Testis (tissue), 3 donors: ENCODE measurements around the gene CTIF. TPM values are rescaled to one million over a fixed set of nuclear protein-coding genes. Genes with fewer than 3 reads are reported as not detected.

Experiments used
- DNase-seq: peaks from one replicate; pipeline ENCODE4 v3.0.0-alpha.2; 2019
- H3K27ac ChIP-seq, 2 donors: fragments of 200-600 bp; sonication (generic); one replicate each; pipeline ENCODE4 v1.5.1; 2019
- H3K27me3 ChIP-seq: fragments of 200-600 bp; sonication (generic); one replicate; pipeline ENCODE4 v1.5.1; 2019
- H3K36me3 ChIP-seq: fragments of 200-600 bp; sonication (generic); one replicate; pipeline ENCODE4 v1.5.1; 2017; ENCODE audit warnings: low read depth; ENCODE audit errors: missing control alignments
- H3K4me1 ChIP-seq: fragments of 200-600 bp; sonication (generic); one replicate; pipeline ENCODE4 v1.5.1; 2019
- H3K4me3 ChIP-seq, 2 donors: fragments of 200-600 bp; sonication (generic); one replicate each; pipeline ENCODE4 v1.5.1; 2017 to 2019
- H3K9me3 ChIP-seq: fragments of 200-600 bp; sonication (generic); one replicate; pipeline ENCODE4 v1.5.1; 2017
- CTCF ChIP-seq, 3 experiments: fragments of 450-650 bp in 2 of 3; fragments of 200-600 bp in 1 of 3; sonication (generic) in 1 of 3; IDR thresholded peaks; one replicate each; pipeline ENCODE4 v1.5.1; 2016 to 2019; ENCODE audit warnings: antibody characterized with exemption in 3 of 3, mild to moderate bottlenecking in 2 of 3, moderate library complexity in 1 of 3
- POLR2A ChIP-seq: fragments of 450-650 bp; IDR thresholded peaks from one replicate; pipeline ENCODE4 v1.6.1; 2017; ENCODE audit warnings: antibody characterized with exemption, mild to moderate bottlenecking, moderate library complexity
- WGBS, 2 donors: methylation state at CpG; one replicate each; pipeline ENCODE4 v1.1.5; 2018; 5-methylcytosine and 5-hydroxymethylcytosine counted together
- intact Hi-C: fragments of 100-400 bp; cut with DNase I; formaldehyde crosslinking; loops from one replicate; pipeline ENCODE4 v1.15.1; 2023; ENCODE audit warnings: low total_unique reads
- polyA plus RNA-seq: library from polyadenylated mRNA; stranded (reverse); fragments of 350-450 nt; fragmentation: Illumina TruSeq; extraction: RNeasy Lipid Tissue Mini Kit (QIAGEN cat#74804); gene quantifications from one replicate; pipeline ENCODE4 v1.2.3, GENCODE V29; 2014; ENCODE audit warnings: low read depth, low replicate concordance; ENCODE audit not compliant: insufficient read depth
- total RNA-seq, 2 donors: library from RNA; depleted of rRNA; stranded (reverse); fragments of >200 nt; gene quantifications; one replicate each; pipeline ENCODE4 v1.2.3, GENCODE V29; 2016

Gene CTIF
- total and polyA plus RNA-seq, 3 donors from 2014 or later: 33.8 to 41.5 (median 35.6) TPM

GRCh38 chr18:48842259-48843061 is 303.6 kb downstream of the CTIF start:
- intact Hi-C loops: no loop called here
- Histone ChIP-seq H3K4me1 (peaks cover 20% of the 10 kb centered on the region), H3K27me3 (no peaks in the 10 kb centered on the region), H3K36me3 (no peaks in the 10 kb centered on the region), H3K27ac (peak overlapping the region in 1 of 2 donors; percentile 59), H3K4me3 (no peak overlapping the region), H3K9me3 (no peaks in the 10 kb centered on the region)
- WGBS, 2 donors: 50 to 56% methylated on average over 18 to 19 of the region's 19 CpGs
- DNase-seq: no peak
- TF ChIP-seq CTCF (IDR thresholded peaks at IDR 0.05) (no peak), POLR2A (no peak)

- WGBS, 2 donors: 84 to 88% methylated on average over 4 to 8 of the region's 8 CpGs
These were observed 304.3 kb downstream of the CTIF start for GRCh38 chr18:48843162-48843561.

DNA sequence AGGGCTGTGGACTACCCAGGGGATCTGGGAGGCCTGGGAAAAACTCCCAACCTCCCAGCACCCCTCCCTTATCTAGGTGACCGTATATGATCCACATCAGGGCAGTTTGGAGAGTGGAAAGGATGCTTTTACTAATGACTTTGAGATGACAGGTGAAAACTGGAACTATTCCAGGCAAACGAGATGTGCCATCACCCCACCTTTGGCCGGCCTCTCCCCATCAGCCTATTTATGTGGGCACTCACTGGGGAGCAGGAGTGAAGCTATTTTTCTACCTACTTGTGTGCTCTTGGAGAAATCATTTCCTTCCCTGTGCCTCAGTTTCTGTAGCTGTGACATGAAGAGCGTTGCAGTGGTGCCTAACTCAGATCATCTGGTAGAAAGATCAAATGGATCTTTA is 304.8 kb downstream of the CTIF start:
- Histone ChIP-seq H3K27ac (no peak overlapping the region), H3K4me1 (peaks cover 27% of the 10 kb centered on the region), H3K27me3 (no peaks in the 10 kb centered on the region), H3K36me3 (no peaks in the 10 kb centered on the region), H3K9me3 (no peaks in the 10 kb centered on the region), H3K4me3 (no peak overlapping the region)
- no peak for DNase-seq
- intact Hi-C loops: no loop called here
- WGBS, 2 donors: 89 to 91% methylated on average over 4 of the region's 4 CpGs
- TF ChIP-seq CTCF (IDR thresholded peaks at IDR 0.05) (no peak), POLR2A (no peak)

More at GRCh38 chr18:48843162-48843561, 304.3 kb downstream of the CTIF start:
- Histone ChIP-seq H3K27me3 (no peaks in the 10 kb centered on the region), H3K9me3 (no peaks in the 10 kb centered on the region), H3K4me3 (no peak overlapping the region), H3K4me1 (peaks cover 22% of the 10 kb centered on the region), H3K27ac (no peak overlapping the region), H3K36me3 (no peaks in the 10 kb centered on the region)
- no peak for TF ChIP-seq CTCF (IDR thresholded peaks at IDR 0.05)
- TF ChIP-seq POLR2A: no peak
- intact Hi-C loops: no loop called here
- DNase-seq: no peak

DNA sequence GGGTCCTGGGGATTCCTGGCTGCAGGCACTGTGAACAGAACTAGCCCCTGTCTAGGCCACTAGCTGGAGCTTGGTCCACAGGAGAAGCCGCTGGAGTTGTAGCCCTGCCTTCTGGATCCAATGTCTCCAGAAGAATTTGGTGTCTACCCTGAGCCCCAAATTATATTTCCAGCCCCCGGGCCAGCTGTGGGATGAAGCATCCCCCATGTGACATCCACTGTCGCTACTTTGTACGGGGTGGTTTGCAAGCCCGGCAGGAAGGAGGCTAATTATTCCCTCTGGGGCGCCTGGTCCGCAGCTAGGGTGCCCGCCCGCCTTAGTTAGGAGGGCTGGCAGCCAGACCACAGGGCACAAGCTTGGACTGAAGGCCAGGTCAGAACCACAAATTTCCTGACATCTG is 305.4 kb downstream of the CTIF start:
- TF ChIP-seq POLR2A (no peak), CTCF (IDR thresholded peaks at IDR 0.05) (no peak)
- no peaks in the 10 kb centered on the region for H3K27me3 ChIP-seq
- H3K9me3 ChIP-seq: no peaks in the 10 kb centered on the region
- no peak overlapping the region for H3K27ac ChIP-seq
- no peak for DNase-seq
- no peaks in the 10 kb centered on the region for H3K36me3 ChIP-seq
- peaks cover 31% of the 10 kb centered on the region for H3K4me1 ChIP-seq
- no peak overlapping the region for H3K4me3 ChIP-seq
- WGBS, 2 donors: 98% methylated on average over 9 of the region's 9 CpGs; no CpG with 5 or more reads in 1 of the 2 donors
- intact Hi-C loops: no loop called here

GRCh38 chr18:48845174-48845573 is 306.3 kb downstream of the CTIF start:
- Histone ChIP-seq H3K4me1 (peaks cover 31% of the 10 kb centered on the region), H3K9me3 (no peaks in the 10 kb centered on the region), H3K27me3 (no peaks in the 10 kb centered on the region), H3K4me3 (no peak overlapping the region), H3K36me3 (no peaks in the 10 kb centered on the region), H3K27ac (no peak overlapping the region)
- WGBS, 2 donors: 80 to 81% methylated on average over 4 of the region's 4 CpGs
- DNase-seq: no peak
- no peak for TF ChIP-seq CTCF (IDR thresholded peaks at IDR 0.05)
- no peak for TF ChIP-seq POLR2A
- intact Hi-C loops: no loop called here
